HUES6 (cell line): Measurements from ENCODE around the gene DHRS9.
"Not testable (repeated sequence)": the region's sequence is repeated elsewhere in the genome, so short reads cannot be mapped to it uniquely, and the experiment has no call there.

Source experiments
- H3K27ac ChIP-seq: 2 replicates; pipeline ENCODE4 v1.7.0; 2013; ENCODE audit warnings: low read depth, mild to moderate bottlenecking, low read length, inconsistent platforms
- H3K27me3 ChIP-seq: 2 replicates; pipeline ENCODE4 v1.6.1; 2013; ENCODE audit warnings: low read length; ENCODE audit not compliant: control insufficient read depth, insufficient read depth
- H3K36me3 ChIP-seq: 2 replicates; pipeline ENCODE4 v1.6.1; 2013; ENCODE audit warnings: low read length; ENCODE audit not compliant: control insufficient read depth, insufficient read depth
- H3K4me1 ChIP-seq: 2 replicates; pipeline ENCODE4 v1.6.1; 2013; ENCODE audit warnings: low read length; ENCODE audit not compliant: control insufficient read depth, insufficient read depth
- H3K4me3 ChIP-seq: 2 replicates; pipeline ENCODE4 v1.5.1; 2013; ENCODE audit warnings: low read depth, low read length
- H3K9ac ChIP-seq: one replicate; pipeline ENCODE4 v1.6.1; 2013; ENCODE audit warnings: mild to moderate bottlenecking, low read length
- H3K9me3 ChIP-seq: 2 replicates; pipeline ENCODE4 v1.6.1; 2013; ENCODE audit warnings: low read depth, low read length; ENCODE audit not compliant: control insufficient read depth, insufficient read depth

Gene DHRS9

DNA sequence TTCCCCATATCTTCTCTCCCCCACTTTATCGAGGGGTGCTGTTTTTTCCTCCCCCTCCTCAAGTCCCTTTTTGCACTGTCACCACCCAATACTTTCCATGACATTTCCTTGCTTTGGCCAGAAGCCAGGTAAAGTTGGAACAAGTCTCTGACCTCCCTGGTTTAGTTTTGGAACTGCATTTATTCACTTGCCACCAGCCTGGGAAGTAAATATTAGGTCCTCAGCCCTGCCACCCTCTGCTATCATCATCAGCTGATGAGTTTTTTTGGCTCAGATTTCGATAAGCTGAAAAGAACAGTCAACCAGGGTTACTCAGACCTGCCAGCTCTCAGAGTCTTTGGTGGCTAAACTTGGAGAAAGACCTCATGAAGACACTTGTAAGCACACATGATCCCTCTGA, 47.0 kb downstream of the DHRS9 start:
- H3K27ac ChIP-seq = no peak overlapping the region
- H3K9me3 ChIP-seq = no peaks in the 10 kb centered on the region
- H3K4me1 ChIP-seq = no peaks in the 10 kb centered on the region
- no peak overlapping the region for H3K9ac ChIP-seq
- H3K4me3 ChIP-seq = no peak overlapping the region
- no peaks in the 10 kb centered on the region for H3K27me3 ChIP-seq
- no peaks in the 10 kb centered on the region for H3K36me3 ChIP-seq

DNA sequence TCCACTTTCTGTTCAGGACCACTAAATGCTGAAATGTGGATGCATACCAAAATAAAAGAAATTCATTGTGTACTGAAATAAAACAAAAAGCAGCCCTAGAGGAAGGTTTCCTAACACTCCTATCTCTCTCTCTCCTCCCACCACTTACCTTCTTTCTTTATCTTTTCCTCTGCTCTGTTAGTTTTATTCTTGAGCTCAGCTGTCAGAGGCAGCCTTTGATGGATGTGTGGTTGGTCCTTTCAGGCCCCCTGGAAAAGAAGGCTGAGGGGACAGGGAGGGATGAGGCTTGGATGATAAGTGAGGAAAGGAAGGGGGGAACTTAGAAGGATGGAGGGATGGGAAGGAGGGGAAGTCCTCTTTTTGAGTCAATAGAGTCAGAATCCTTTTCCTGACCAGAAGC, 47.6 kb downstream of the DHRS9 start:
- Histone ChIP-seq H3K4me1 (no peaks in the 10 kb centered on the region), H3K4me3 (no peak overlapping the region), H3K36me3 (no peaks in the 10 kb centered on the region), H3K9me3 (no peaks in the 10 kb centered on the region), H3K27ac (no peak overlapping the region), H3K9ac (no peak overlapping the region), H3K27me3 (no peaks in the 10 kb centered on the region)

DNA sequence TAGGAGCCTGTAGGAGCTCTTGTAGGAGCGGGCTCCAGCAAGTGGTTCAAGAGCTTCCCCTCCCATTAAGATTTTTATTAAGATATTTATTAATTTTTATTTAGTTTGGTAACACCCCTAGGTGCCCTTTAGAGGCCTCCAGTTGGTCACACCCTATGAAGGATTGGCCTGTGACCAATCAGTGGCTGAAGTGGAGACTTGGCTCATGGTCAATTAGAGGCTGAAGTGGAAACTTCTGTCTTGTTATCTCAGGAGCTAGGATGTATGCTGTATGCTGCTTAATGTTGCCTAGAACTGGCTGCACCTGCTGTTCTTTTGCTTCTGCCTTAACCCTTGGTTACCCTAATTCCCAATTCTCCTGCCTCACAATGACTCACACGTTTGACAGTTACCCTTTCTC, 48.7 kb downstream of the DHRS9 start:
- no peak overlapping the region for H3K27ac ChIP-seq
- no peak overlapping the region for H3K4me3 ChIP-seq
- H3K9me3 ChIP-seq = no peaks in the 10 kb centered on the region
- H3K9ac ChIP-seq = no peak overlapping the region
- H3K4me1 ChIP-seq = no peaks in the 10 kb centered on the region
- no peaks in the 10 kb centered on the region for H3K27me3 ChIP-seq
- no peaks in the 10 kb centered on the region for H3K36me3 ChIP-seq

DNA sequence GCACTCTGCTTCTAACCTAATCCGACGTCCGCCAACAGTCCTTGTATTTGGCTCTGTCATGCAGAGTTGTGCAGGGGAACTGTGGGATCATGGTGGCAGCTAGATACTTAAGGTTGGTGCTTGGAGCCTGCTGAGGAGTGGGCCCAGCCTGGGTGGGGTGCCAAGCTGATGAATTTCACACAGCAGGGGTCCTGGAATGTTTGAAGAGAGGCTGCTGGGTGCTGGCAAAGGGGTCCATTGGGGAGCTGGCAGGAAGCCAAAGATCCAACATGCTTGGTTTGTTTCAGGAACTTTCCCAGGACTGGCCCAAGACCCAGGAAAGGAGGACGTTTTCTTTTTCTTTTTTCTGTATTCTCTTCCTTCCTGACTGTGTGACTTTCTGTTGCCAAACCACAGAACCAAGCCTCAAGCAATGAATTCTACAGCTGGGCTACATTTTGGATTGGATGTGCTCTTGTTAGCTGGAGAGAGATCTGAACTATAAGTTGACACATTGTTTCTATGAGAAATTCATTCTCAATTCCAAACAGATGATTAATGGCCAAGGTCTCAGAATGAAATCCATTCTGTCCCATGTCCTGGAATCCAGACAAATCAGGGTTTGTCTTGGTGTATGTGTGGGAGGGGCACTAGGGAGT, 49.9 kb downstream of the DHRS9 start:
- Histone ChIP-seq H3K9ac (no peak overlapping the region), H3K27me3 (no peaks in the 10 kb centered on the region), H3K4me1 (no peaks in the 10 kb centered on the region), H3K4me3 (no peak overlapping the region), H3K27ac (no peak overlapping the region), H3K9me3 (no peaks in the 10 kb centered on the region), H3K36me3 (no peaks in the 10 kb centered on the region)

DNA sequence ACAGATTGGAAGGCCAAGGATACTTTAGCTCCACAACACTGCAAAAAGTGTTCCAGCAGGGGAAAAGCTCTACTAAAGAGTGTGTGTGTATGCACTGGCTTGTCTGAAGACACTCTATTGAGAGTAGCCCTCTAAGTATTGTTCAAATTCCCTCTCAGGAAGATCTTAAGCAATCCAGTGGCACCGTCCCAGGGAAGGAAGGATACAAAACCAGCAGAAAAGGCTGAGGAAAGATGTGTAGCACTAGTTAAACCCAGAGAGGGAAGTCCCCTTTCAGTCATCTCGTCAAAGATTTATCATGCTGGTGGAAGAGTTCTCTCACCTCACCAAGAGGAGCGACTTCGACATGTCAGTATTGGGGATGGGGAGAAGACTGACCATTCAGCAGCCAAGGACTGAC, 50.5 kb downstream of the DHRS9 start:
- Histone ChIP-seq H3K4me1 (no peaks in the 10 kb centered on the region), H3K27ac (no peak overlapping the region), H3K9ac (no peak overlapping the region), H3K27me3 (no peaks in the 10 kb centered on the region), H3K9me3 (no peaks in the 10 kb centered on the region), H3K36me3 (no peaks in the 10 kb centered on the region), H3K4me3 (no peak overlapping the region)

DNA sequence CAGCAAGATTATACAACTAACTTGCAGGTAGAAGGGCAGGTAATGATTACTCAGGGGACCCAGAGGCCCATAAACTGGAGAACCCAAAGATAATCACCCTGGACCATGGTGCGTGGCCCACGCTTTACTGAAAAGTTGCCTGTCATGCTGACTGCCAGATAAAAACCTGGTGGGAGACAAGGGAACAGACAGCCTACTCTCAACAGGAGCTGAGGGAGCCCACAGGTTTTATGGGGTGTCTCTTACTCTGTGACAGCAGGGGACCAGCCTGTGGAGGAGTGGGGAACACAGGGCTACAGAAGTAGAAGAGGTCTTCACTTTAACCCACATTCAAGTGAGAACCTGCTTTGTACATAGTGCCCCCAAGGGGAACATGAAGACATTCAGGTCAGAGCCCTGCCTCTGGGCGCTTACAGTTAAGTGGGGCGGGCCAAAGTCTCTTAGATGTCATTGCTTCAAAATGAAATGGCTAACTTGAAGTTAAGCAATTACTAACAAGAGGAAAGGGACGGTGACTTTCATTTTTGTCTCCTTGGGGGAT, 60.4 kb downstream of the DHRS9 start:
- no peak overlapping the region for H3K9ac ChIP-seq
- H3K36me3 ChIP-seq = no peaks in the 10 kb centered on the region
- H3K27ac ChIP-seq = no peak overlapping the region
- H3K9me3 ChIP-seq = no peaks in the 10 kb centered on the region
- no peak overlapping the region for H3K4me3 ChIP-seq
- H3K4me1 ChIP-seq = peaks cover 3% of the 10 kb centered on the region; the same call in 1 of the 2 replicates
- H3K27me3 ChIP-seq = no peaks in the 10 kb centered on the region

DNA sequence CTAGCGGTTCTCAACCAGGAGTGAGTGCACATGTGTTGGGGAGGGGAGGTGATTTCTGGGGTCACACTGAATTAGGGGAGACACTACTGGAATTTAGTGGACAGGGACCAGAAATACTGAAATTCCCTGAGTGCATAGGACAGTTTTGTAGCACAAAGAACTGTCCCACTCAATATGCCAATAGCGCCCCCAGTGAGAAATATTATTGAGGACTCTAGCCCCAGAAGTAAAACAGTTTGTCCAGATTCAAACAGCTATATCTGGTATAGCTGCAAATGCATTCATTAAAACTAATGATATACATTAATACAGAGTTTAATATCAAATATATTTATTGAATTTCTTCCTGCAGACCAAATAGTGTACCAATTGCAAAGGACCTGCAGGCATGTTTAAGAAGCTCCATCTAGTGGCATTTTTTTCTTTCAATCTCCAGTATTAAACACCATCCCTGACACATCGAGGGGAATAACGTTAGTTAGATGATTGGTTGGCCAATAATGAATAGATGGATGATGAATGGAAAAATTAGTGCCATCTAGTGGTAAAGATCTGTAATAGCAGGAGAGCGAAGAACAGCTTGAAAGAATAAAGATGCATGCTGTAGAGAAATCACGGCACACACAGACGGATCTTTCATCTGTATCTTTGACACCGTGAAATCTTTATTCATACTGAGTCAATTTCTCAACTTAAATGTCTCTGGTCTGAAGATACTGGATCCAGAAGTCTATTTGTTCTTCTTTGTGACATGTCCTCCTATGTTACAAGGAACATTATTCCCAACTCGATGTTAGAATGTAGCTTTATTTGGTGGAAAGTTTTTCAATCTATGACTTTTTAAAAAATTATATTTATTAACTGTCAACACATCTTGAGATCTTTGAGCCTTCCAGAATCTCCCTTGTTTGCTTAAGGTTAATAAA, 62.5 kb downstream of the DHRS9 start:
- H3K4me1 ChIP-seq = peaks cover 6% of the 10 kb centered on the region; the same call in 1 of the 2 replicates
- no peaks in the 10 kb centered on the region for H3K36me3 ChIP-seq
- no peak overlapping the region for H3K9ac ChIP-seq
- H3K27ac ChIP-seq = no peak overlapping the region
- no peaks in the 10 kb centered on the region for H3K9me3 ChIP-seq
- H3K27me3 ChIP-seq = no peaks in the 10 kb centered on the region
- H3K4me3 ChIP-seq = no peak overlapping the region

DNA sequence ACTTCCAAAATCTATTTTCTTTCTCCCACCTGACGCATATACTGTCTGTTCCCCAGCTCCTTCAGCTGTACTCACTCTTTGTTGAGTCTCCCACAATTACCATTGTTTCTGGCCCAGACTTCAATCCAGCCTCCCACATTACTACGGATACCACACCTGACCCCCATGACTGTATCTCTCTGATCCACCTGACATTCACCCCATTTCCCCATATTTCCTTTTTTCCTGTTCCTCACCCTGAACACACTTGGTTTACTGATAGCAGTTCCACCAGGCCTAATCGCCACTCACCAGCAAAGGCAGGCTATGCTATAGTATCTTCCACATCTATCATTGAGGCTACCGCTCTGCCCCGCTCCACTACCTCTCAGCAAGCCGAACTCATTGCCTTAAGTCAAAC, 64.9 kb downstream of the DHRS9 start:
- H3K9me3 ChIP-seq, H3K4me3 ChIP-seq, H3K27ac ChIP-seq: not testable (repeated sequence)

DNA sequence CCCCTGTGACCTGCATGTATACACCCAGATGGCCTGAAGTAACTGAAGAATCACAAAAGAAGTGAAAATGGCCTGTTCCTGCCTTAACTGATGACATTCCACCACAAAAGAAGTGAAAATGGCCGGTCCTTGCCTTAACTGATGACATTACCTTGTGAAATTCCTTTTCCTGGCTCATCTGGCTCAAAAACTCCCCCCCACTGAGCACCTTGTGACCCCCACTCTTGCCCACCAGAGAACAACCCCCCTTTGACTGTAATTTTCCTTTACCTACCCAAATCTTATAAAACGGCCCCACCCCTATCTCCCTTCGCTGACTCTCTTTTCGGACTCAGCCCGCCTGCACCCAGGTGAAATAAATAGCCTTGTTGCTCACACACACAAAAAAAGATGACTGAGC, 67.1 kb downstream of the DHRS9 start:
- H3K36me3 ChIP-seq, H3K9me3 ChIP-seq, H3K27me3 ChIP-seq, H3K4me3 ChIP-seq: not testable (repeated sequence)
- Histone ChIP-seq H3K4me1 (peaks cover 39% of the 10 kb centered on the region), H3K9ac (peak overlapping the region; percentile 51), H3K27ac (peak overlapping the region; percentile 63; the same call in 1 of the 2 replicates)

More for the DNA sequence above, 64.9 kb downstream of the DHRS9 start:
- H3K36me3 ChIP-seq, H3K9ac ChIP-seq, H3K27me3 ChIP-seq: not testable (repeated sequence)
- H3K4me1 ChIP-seq = peaks cover 21% of the 10 kb centered on the region

DNA sequence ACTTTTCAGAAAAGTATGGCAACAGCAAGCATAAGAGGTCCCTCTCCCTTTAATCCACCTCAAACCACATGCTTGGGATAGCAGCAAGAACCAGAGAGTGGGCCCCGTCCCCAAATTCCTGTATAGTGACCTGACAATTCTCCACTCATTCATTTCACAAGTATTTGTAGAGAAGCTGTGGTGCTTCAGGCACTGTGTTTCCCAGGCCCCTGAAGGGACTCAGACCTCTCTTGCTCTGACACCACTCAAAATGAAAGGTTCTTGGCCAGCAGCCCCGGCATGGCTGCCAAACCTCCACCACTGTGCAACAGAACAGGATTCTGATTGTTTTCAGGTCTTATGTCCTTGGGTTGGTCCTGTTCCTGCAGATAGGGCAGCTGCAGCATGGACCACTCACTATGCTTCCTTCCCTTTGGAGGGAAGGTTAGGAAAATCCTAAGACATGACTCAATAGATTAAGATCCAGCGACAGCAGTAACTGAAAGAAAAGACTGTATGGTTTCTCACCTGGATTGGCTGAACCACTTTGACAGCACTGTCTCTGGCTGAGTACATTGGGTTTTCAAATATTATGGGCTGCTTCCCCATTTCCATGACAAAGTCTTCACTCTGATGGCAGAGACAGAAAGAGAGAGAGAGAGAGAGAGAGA, 67.6 kb downstream of the DHRS9 start:
- no peaks in the 10 kb centered on the region for H3K9me3 ChIP-seq
- H3K4me3 ChIP-seq = no peak overlapping the region
- no peaks in the 10 kb centered on the region for H3K36me3 ChIP-seq
- no peaks in the 10 kb centered on the region for H3K27me3 ChIP-seq
- H3K4me1 ChIP-seq = peaks cover 39% of the 10 kb centered on the region
- peak overlapping the region; percentile 63; the same call in 1 of the 2 replicates for H3K27ac ChIP-seq
- peak overlapping the region; percentile 51 for H3K9ac ChIP-seq

DNA sequence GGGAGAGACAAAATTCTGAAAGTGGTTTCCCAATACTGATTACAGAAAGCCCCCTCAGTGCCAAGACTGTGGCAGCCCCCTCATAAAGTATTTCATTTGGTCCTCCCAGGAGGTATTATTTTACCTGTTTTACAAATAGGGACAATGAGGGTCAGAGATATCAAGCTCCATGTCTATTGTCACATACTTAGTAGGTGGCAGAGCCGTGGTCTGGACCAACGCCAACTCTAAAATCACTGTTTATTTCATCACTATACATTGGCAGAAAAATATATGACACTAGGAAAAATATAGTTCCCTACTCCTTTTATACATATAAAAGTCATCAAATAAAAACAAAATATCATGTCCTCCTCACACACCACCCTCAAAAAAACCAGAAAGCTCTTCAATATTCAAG, 68.6 kb downstream of the DHRS9 start:
- peaks cover 39% of the 10 kb centered on the region for H3K4me1 ChIP-seq

More for the DNA sequence above, 68.6 kb downstream of the DHRS9 start:
- Histone ChIP-seq H3K36me3 (no peaks in the 10 kb centered on the region), H3K4me3 (no peak overlapping the region), H3K27me3 (no peaks in the 10 kb centered on the region), H3K9ac (no peak overlapping the region), H3K27ac (no peak overlapping the region; the same call in 1 of the 2 replicates), H3K9me3 (no peaks in the 10 kb centered on the region)
